Activated CD4-positive, alpha-beta T cell treated with anti-CD3 and anti-CD28 coated beads, Interleukin-2, amount 50 U/mL, for 24 hours (primary cell): ENCODE results near the gene FSTL4.

ENCODE experiments used
- DNase-seq, 2 donors: peaks; one replicate each; pipeline ENCODE4 v3.0.0-alpha.2; 2020; ENCODE audit warnings: low read depth in 1 of 2, low spot score in 1 of 2

FSTL4 gene

DNA sequence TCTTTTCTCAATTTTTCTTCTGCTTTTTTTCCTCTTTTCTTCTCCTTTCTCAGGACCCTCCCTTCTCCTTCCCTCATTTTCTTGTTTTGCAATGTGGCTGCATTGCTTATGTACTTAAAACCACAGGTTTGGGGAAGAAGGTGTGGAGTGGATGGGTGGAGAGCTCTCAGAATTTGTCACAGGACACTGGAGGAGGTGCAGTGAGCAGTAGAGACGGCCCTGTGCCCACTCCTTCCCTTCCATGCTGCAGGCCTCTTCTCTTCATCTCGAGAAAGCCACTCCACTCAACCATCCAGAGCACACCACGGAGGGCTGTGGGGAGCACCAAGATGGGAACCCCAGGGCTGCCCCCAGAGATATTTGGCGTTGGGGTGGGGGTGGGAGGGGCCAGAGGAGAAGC lies 92.3 kb downstream of the FSTL4 start:
- DNase-seq = no peak

GRCh38 chr5:133519191-133519590 lies 93.2 kb downstream of the FSTL4 start:
- no peak for DNase-seq

DNA sequence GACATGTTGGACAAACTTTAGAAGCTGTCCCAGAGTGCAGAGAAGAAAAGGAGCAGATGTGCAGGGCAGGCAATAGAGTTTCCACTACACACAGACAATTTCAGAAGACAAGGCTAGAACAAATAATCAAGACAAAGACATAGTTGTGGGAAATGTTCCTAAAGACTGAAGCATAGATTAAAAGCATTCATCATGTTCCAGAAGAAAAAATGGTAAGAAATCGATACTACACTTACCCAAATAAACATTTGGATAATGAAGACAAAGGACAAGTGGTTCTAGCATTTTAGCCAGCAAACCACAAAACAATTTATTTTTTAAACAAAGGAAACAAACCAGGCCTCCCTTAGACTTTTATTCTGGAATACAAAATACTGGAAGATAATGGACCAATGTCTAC lies 97.9 kb downstream of the FSTL4 start:
- no peak for DNase-seq

GRCh38 chr5:133512896-133513295 lies 99.4 kb downstream of the FSTL4 start:
- DNase-seq = no peak

- DNase-seq = no peak
Observed at GRCh38 chr5:133511653-133512235, 100.6 kb downstream of the FSTL4 start.

- DNase-seq = no peak
Observed at GRCh38 chr5:133510634-133511262, 101.6 kb downstream of the FSTL4 start.

DNA sequence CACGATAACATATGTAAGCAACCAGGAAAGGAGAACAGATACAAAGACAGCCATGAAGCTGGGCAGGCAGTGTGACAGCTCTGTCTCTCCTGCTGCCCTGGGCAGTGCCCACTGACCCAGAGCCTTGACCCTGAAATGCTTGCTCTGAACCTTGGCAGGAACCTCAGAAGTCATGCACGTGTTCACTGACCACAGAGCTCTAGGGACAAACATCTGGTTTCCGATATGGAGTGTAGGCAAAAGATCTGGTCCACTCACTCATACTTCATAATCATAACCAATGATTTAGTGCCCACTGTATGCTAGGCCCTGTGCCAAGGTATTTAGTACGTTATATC lies 102.6 kb downstream of the FSTL4 start:
- DNase-seq = no peak

- DNase-seq = no peak
Observed at GRCh38 chr5:133508845-133509741, 103.2 kb downstream of the FSTL4 start.

DNA sequence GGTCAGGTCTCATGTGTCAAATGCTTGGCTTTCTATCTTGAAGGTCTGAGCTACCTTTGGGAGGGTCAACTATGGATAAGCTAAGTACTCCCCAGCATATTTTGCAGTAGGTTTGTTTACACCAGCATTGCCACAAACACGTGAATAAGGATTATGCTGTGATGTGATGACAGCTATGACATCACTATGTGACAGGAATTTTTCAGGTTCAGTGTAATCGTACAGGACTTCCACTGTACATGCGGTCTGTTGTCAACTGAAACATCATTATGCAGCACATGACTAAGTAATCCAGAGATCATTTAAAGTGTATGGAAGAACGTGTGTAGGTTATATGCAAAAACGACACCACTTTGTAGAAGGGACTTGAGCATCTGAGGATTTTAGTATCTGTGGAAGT lies 104.0 kb downstream of the FSTL4 start:
- DNase-seq = no peak

GRCh38 chr5:133506181-133506580 lies 106.2 kb downstream of the FSTL4 start:
- DNase-seq = no peak

DNA sequence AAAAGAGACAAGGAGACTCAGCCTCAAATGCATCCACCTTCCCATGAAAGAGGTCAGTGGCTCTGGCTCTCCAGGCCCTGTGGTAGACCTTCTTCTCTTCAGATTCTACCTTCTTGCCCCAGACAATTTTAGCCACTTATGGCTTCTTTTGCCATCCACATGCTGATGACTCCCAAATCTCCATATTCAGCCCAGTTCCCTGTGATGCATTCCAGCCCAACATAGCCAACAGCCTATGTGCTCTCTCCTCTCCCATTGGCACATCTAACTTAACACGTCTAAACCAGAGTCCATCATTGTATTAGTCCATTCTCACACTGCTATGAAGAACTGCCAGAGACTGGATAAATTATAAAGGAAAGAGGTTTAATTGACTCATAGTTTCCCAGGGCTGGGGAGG lies 108.8 kb downstream of the FSTL4 start:
- DNase-seq = no peak

DNA sequence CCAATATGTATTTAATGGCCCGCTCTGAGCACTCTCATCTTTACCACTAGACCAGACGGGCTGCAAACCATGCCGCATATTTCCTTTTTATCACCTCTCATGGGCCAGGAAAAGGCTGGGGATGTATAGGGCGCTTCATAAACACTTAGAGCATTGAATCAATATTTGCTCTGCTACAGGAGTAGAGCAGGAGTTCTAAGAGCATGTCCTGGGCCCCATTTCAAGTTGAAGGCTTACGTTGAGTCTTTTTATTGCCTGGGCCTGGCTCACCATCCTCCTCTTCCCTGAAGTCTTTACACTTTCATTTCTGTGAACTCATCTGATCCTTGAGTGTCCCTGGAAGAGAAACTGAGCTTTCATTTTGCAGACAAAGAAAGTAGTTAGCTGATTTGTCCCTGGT lies 112.4 kb downstream of the FSTL4 start:
- DNase-seq = no peak

- DNase-seq = no peak
Observed at GRCh38 chr5:133497608-133498348, 114.6 kb downstream of the FSTL4 start.

GRCh38 chr5:133496631-133497030 lies 115.7 kb downstream of the FSTL4 start:
- no peak for DNase-seq

GRCh38 chr5:133494923-133495246 lies 117.5 kb downstream of the FSTL4 start:
- DNase-seq = no peak

DNA sequence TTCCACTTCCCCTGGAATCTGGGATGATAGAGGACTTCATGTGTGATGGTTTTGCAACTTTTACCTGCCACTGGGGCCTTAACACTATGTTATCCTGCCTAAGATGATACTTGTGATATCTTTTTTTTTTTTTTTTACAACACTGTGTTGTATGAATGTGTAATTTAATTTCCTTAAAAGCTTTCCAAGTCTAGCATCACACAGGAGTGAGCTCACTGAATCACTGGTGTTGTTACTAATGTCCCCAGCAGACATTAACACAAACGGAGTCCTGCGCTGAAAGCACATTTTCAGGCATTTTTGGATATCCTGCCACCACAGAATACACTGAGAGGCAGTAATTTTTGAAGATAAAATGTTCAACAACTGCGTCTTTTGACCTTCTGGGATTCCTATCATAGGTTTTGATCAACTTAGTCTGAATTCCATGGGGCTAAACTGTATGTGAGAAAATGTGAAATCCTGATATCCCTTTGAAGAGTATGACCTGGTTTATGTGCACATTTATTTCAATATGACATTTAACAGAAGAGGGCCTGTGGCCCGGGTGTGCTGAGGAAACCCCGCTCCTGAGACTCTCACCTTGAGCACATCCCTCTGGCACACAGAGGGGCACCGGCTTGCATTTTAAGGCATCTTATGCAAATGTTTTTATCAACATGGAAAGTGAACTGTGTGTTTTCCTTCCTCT lies 118.0 kb downstream of the FSTL4 start:
- DNase-seq = no peak

DNA sequence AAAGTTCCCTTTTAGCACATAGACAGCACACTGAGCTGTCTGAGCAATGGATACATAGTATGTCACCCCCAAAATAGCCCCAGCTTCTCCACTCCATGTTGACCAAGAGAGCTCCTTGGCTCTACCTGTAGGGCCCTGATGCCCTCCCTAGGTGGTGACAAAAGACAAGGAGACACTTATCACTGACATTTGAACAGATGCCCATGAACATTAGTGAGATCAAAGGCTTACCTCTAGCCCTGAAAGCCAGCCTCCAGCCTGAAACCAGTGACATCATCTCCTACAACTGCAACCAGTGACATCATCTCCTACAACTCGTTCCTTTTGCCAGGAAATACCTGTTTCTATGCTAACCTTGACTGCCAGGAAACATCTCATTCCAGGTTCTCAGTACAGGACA lies 122.7 kb downstream of the FSTL4 start:
- no peak for DNase-seq

- DNase-seq = no peak
Observed at GRCh38 chr5:133487093-133487492, 125.2 kb downstream of the FSTL4 start.

- no peak for DNase-seq
Observed at GRCh38 chr5:133485468-133485867, 126.9 kb downstream of the FSTL4 start.

DNA sequence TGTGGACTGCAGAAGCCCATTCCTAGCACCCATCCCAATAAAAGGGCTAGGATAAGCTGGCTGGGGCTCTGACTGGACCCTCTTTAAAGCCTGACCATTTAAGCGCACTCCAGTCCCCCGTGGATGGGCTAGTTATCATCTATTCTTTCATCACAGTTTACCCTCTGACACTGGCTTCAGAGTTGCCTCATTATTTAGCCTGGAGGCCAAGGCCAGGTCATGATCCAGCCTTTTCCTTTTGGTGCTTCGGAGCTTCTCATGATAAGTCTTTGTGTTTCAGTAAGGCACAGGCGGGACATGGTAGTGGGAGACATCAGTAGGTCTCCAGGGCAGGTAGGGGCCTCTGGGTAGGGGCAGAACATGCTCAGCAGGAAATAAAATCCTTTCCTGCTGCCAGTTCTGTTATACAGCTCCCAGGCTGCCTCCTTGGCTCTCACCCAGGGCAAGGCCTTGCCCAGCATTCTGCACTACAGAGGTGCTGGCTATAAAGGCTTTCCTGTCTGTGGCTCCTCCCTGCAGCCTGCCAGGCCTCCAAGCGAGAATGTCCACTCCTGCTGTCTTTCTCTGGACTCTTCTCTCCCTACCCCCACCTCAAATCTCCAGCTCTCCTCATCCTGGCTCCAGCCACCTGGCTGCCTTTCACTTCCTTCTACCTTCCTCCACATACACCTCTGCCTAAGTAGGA lies 128.8 kb downstream of the FSTL4 start:
- DNase-seq = no peak

GRCh38 chr5:133482028-133482427 lies 130.3 kb downstream of the FSTL4 start:
- DNase-seq = no peak
